SK-N-DZ (cell line): ENCODE results near the gene HDAC9.

Source experiments
- DNase-seq: peaks from one replicate; pipeline ENCODE4 v3.0.0-alpha.2; 2015; ENCODE audit warnings: low spot score

Gene HDAC9

DNA sequence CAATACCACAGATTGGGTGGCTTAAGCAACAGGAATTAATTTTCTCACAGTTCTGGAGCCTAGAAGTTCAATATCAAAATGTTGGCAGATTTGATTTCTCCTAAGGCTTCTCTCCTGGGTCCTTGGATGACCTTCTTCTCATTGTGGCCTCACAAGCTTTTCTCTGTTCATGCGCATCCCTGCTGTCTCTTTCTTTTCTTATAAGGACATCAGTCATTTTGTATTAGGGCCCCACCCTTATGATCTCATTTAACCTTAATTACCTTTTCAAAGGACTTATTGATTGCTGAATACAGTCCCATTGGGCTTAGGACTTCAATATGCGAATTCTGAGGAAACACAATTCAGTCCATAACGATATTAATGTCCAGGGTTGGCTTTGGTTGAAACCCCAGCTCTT, 285.4 kb downstream of the HDAC9 start:
- no peak for DNase-seq

DNA sequence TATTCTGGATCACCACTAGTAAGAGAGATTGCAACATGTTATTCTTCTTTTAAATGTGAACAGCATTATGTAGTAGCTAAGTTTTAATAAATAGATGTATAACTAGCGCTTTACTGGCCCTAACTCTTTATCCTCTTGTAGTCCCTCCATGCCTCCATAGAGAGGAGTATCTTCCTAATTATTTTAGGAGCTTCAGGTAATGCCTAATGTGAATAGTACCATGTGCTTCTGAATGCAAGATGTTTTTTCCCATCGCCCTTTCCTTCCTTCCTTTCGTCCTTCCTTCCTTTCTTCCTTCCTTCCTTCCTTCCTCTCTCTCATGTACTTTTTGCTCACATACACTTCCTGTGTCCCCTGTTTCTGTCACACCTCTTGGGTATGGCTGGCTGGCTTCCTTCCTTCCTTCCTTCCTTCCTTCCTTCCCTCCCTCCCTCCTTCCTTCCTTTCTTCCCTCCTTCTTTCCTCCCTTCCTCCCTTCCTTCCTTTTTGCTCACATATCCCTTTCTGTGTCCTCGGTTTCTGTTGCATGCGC, 290.7 kb downstream of the HDAC9 start:
- DNase-seq: no peak

DNA sequence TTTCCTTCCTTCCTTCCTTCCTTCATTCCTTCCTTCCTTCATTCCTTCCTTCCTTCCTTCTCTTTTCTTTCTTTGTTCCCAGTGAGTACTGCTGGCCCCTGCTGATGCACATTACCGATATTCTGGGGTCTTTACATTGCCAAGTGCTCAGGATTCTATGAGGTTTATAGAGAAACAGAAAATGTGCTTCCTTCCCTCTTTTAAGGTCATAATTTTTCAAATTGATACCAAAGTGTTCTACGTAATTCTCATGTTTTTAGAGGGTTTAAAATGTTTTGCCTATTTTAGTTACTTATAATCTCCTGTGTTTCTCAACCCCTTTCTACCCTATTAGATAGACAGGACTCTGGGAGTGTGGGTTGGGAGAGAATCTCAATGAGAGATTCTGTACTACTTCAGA, 291.2 kb downstream of the HDAC9 start:
- DNase-seq: no peak

DNA sequence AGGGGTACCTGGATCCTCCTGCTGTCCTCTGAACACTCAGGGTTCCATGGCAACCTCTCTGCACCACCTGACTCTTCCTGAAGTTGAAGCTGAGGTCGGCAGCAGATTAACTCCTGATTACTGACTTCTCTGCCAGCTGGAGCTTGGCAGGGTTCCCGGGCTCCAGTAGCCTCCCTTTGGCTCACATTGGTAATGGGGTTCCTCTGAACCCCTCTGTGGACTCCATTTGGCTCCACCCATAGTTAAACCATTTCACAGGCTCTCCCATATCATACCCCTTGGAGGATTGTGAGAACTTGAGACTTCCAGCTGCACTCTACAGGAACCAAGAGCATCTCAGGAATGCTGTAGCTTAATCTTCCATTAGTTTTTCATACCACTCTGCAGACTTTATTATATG, 292.5 kb downstream of the HDAC9 start:
- DNase-seq: no peak

DNA sequence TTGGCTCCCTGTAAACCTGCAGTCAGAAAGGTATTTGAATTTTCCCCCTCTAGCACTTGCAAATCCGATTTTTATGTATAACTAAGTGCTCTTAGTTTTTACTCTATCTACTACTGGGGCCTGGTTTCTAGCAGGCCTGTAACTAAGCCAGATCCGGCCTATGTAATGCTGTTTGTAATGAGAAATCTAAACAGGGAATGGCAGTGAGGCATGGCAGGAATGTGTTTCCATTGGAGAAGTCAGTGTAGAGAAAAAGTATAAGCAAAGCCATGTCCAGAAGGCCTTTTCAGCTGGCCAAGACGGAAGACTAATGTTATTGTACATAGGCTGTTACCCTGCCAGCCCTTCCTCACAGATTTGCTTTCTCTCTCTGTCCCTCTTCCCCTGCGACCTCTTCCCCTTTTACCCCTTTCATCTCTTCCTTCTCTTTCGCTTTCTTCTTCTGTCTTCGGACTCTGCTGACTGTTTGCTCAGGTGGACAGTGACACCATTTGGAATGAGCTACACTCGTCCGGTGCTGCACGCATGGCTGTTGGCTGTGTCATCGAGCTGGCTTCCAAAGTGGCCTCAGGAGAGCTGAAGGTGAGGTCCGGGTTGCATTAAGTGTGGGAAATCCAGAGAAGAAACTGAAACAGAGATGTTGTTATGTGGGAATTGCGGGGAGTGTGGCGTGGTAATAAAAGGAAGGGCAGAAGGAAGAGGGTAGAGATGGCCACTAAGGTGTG, 297.5 kb downstream of the HDAC9 start:
- no peak for DNase-seq

DNA sequence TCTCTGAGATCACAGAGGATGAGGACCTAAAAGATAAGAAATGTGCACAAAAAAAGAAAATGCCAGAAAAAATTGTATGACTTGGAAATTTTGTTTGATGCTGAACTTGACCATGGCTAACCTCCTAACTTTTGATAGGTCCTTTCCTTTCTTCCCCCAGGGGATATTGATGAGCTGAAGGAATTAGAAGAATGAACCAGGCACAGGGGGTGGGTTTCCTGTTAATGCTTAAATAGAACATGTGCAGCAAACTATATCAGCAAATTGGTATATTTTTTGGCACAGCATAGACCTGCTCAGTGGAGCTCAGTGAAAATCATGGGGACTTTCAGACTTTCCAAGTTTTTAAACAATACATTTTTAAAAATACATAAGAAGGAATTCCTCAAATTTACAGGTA, 300.7 kb downstream of the HDAC9 start:
- no peak for DNase-seq

DNA sequence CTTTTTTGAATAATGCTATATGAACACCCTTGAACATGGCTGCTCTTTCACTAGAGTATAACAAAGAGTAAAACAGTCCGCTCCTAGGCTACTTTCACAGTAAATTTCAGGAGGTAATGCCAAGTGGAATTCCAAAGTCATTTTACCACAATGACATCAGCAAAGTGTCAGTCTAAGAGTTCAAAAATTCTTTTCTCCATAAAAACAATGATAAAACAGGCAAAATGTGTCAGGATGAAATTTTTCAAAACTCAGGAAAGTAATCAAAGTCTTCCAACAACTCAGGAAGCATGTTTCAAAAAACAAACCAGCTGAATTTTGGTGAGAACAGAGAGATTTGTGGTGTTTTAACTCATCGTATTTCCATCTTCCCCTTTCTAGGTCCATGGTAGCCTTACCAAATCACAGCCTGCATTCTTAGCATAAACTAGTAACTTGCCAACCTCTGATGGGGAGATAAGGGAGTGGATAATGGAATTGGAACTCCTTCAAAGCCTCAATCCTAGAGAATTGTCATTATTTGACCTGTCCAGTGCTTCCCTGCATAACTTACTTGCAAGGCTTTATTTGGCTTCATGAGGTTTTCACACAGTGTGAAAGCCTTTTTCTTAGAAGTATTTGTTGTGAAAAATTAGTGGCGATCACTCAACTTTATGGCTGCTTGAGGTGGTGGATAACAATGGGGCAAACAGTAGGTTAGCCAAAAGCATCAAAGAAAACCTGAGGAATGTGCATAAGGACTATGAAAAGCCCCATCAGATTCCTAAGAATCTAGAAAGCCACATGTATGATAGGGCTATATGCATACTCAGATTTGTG, 302.7 kb downstream of the HDAC9 start:
- no peak for DNase-seq

DNA sequence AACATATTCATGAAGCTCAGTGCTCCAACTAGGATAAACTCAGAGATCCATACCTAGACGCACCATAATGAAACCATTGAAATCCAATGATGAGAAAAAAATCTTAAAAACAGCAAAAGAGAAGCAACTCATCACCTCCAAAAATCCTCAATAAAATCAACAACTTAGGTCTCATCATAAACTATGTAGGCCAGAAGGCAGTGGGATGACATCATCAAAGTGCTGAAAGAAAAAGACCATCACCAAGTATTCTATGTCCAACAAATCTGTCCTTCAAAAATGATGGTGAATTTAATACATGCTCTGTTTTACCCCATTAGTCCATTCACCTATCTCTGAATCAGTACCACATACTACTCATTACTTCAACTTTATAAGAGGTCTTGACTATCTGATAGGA, 304.4 kb downstream of the HDAC9 start:
- no peak for DNase-seq

DNA sequence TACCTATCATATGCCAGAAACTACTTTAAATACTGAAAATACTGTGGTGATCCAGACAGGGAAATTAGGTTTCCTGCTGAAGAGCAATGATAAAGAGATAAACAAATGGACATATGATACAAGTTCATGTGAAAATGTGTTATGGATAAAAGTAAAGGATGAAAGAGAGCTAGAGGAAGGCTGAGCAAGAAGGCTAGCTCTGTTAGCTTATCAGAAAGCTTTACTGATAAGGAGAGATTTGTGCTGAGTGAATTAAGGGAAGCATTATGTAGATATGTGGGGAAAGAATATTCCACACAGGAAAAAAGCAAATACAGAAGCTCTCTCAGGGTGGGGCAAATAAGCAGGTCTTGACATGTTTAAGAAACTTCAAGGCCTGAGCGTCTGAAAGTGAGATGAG, 308.4 kb downstream of the HDAC9 start:
- DNase-seq: peak; percentile 78

DNA sequence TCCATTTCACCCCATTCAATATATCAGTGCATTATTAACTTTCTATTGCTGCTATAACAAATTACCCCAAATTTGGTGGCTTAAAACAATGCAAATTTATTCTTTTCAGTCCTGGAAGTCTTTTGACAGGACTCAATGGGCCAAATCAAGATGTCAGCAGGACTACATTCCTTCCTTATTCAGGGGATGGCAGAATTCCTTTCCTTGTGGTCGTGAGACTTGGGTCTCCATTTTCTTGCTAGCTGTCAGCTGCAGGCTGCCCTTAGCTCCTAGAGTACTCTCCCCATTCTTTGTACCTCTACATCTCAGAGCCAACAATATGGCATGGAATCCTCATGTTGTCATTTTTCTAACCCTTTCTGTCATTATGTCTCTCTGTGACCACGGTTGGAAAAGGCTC, 310.6 kb downstream of the HDAC9 start:
- DNase-seq: no peak

DNA sequence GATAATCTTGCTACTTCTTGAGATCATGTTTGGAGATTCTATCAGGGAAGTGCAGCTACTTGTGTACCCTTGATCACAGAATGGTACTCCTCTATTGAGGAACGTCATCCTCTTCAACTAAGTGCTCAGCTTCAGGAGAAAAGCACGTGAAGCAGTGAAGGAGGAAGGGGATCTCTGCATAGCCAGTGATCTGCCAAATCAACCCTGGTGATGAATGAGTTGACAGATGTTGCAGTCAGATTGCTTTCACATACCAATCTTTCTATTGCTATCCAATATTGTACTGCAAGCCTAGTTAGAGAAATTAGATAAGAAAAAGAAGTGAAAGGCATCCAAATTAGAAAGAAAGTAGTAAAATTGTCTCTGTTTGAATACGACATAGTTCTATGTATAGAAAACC, 312.5 kb downstream of the HDAC9 start:
- no peak for DNase-seq

DNA sequence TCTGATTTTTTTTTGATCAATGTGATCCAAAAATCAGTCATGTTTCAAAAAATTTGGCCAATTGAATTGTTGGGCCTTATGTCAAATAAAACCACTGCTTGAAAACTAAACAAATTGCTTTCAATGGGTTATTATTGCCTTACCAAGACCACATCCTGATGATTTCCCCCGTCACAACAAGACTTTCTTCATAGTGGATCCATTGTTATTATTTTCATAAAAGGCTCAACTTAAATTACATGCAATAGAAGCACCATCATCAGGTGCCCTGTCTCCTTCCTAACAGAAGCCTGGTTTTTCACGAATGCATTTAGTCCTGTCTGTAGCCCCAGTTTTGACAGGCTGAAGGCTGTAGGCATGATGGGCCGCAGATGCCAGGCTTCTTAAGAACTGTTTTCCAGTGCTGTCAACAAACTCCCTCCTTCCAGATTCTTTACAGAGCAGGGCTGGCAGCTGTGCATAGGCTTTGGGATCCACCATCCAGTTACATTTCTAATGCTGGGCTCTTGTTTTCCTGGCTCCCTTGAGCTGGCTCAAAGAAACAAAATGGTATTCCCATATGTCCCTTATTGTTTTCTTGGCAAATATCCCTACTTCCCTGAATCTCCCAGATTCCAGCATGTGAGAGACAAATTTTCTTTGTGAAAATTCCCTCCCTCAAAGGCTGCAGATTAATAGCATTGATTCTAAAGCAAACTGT, 319.9 kb downstream of the HDAC9 start:
- DNase-seq: peak; percentile 68

DNA sequence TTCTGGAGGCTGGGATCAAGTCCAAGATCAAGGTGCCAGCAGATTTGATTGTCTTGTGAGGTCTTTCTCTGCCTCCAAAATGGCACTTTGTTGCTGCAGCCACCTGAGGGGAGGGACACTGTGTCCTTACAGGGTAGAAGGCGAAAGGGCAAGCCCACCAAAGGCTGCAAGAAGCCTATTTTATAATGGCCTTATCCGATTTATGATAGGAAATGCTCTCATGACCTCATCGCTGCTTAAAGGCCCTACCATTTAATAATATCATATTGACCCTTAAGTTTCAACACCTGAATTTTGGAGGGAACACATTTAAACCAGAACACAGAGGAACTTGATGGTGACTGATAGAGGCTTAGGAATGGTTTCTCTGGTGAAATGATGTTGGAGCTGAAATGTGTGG, 325.4 kb downstream of the HDAC9 start:
- peak; percentile 90 for DNase-seq

DNA sequence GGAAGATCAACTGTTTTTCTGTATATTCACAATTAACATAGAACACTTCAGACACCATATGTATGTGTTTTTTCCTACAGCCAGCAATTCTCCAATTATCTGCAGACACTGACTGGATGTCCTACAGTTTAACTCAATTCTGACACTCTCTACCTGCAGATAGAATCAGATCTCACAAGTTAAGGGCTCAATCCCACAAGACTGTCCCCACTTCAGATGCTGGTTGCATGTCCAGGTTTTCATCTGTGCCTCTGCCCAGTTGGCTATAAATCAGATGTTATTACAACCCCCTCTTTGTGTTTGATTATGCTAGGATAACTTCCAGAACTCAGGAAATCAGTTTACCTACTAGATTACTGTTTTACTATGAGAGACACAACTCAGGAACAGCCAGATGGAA, 326.0 kb downstream of the HDAC9 start:
- DNase-seq: peak; percentile 99

DNA sequence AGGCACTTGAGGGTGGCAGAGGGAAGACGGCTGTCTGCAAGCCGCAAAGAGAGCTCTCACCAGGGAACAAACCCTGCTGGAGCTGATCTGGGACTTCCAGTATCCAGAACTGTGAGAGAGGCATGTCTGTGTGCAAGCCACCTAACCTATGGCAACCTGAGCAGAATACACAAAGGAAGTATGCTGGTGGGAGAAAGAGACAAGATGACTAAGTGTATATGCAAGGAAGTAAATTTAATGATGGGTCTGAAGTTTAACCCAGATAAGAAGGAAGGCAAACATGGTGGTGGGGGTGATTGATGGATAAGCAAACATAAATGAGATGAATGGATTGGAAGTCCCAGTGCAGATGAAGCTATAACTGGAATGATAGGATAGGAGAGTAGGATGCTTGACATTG, 328.6 kb downstream of the HDAC9 start:
- DNase-seq: no peak

DNA sequence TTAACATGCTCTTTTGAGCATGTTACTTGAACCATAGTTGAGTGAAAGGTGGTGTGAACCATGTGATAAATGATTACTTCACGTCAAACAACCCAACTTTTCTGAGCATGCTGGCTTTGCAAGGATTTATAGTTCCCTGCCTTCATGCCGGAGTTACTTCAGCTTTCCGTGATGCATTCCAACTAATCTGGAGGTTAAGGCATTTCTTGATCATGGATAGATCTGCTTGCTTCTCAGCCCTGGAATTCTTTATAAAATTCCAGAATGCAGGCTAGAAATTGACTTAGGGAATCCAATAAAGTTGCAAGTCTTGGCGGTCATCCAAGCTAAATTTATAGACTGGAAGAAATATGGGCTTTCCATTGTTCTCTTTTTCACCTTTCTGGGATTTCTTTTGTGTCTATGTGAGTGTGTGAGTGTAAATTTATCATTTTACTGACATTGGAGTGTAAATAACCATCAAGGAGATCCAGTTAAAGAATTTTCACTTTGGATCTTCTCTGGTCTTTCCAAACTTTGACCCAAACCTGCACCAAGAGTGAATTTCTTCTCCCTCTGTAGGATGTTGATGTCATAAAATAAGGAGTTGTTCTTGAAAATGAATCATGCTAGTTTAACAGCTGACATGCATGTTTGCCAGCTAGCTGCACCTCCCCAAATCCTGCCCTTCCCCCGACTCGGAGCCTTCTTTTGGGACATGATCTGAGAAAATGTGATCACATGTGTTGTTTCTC, 332.9 kb downstream of the HDAC9 start:
- no peak for DNase-seq

DNA sequence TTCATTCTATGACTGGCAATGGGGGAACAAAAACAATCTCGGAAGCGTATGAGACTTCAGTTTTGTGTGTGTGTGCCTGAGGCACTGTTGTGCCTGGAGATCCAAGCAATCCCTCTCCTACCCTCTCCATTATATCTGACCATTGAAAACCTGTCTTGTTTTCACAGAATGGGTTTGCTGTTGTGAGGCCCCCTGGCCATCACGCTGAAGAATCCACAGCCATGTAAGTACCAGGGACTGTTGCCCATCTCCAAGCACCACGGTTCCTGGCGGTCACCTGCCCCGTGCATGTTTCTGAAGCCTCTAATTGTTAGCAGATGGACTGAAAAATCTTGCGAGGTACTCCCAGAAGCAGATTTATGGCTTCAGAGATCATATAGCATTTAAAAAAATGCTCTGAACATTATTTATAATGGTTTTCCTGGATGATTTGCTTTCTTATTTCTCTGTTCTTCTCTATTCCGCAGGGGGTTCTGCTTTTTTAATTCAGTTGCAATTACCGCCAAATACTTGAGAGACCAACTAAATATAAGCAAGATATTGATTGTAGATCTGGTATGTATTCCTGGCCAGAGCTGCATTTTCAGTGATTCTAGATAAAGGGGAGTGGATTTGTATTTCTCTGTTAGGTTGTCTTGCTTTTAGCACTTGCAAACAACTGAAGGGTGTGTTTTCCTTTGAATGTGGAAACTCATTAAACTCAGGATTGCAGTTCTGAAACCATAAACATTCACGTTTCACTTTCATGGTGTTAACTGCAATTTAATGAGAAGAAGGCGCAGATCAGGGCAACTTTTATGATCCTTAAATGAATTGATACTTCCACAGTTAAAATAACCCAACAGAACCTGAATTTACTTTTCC, 333.7 kb downstream of the HDAC9 start:
- peak; percentile 73 for DNase-seq

DNA sequence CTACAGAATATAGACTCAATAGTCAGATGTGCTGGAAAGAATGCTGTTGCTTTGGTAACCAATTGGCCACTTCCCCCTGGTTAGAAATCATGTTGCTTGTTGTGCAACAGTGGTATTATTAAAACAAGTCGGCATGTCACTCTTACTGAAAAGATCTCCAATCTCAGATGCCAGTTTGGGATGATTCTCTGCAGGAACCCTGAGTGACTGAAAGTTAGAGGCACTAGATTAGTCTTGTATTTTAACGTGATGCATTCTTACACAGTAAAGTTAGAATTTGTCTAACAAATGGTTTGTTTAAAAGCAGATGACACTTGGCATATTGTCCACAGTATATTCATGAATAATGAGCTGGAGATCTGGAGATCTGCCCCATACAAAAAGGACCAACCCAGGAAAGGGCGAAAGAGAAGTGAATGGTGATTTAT, 334.3 kb downstream of the HDAC9 start:
- DNase-seq: no peak

DNA sequence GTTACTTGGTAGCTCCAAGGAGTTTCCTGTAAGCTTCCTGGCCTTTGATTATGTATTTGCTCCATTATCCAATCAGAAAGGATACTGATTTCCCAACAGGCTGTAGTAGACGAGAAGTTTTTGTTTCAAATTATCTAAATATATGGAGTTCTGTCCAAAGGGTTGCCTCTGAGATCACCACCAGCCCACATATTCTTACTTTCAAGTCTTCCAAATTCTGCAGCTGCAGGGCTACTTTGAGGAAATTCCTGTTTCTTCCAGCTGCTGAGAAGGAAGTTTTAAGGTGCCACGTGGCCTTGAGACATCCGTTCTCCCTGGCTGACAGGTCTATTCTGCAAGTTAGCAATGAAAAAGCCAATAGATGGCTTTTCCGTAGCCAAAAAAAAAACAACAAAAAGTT, 335.9 kb downstream of the HDAC9 start:
- DNase-seq: no peak

DNA sequence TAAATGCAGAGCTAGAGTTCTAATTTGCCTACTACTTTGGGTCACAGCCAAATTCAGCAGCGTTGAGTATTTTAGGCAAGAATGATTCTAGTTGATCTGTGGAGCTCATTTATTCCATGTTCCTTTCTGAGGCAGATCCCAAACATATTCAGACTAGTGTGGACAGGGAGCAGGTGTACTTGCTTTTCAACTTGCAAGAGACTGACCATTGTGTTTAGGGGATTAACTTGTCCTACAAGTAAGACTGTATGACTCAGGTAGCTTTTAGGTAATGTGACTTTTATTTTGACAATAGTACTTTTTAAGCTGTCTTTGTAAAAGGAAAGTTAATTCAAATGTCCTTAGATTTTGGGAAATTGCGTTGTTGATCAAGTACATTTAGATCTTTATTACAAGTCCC, 336.4 kb downstream of the HDAC9 start:
- DNase-seq: no peak

DNA sequence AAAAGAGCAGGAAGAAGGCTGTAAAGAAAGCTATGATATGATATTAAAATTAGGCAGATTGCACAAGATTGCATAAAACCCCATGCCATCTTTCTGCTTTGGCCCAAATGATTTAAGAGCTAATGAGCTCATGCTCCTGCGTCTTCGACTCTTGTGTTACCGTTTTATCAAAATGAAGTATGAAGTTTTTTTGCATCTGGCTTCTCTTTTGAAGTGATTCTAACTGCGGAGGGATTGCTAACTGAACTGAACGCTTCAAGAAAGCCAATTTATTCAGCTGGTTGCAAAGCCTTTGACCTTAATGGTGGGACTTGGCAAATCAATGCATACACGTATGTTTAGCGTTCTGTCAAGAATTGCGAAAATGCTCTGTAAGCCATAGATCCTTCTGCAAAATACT, 339.0 kb downstream of the HDAC9 start:
- no peak for DNase-seq
